SK-N-MC (cell line): ENCODE measurements around the gene TSHZ1.

ENCODE experiments used
- DNase-seq: peaks from one replicate; pipeline ENCODE4 v3.0.0-alpha.2; 2011; ENCODE audit warnings: low read depth, low spot score
- H3K27ac ChIP-seq: fragments of 200-600 bp; sonication (generic); 2 replicates; pipeline ENCODE4 v1.5.1; 2016; ENCODE audit warnings: mixed run types
- H3K36me3 ChIP-seq: fragments of 200-600 bp; sonication (generic); 2 replicates; pipeline ENCODE4 v1.6.1; 2017; ENCODE audit warnings: antibody characterized with exemption, low read length, mixed read lengths; ENCODE audit not compliant: insufficient read depth
- H3K4me3 ChIP-seq: fragments of 200-600 bp; sonication (generic); 2 replicates; pipeline ENCODE4 v1.5.1; 2016
- H3K9ac ChIP-seq: fragments of 200-600 bp; sonication (generic); 2 replicates; pipeline ENCODE4 v1.8.0; 2017; ENCODE audit warnings: mixed run types, mixed read lengths; ENCODE audit not compliant: insufficient read length
- H3K9me3 ChIP-seq: fragments of 200-600 bp; sonication (generic); 2 replicates; pipeline ENCODE4 v1.6.1; 2017; ENCODE audit warnings: low read depth, mild to moderate bottlenecking, antibody characterized with exemption, low read length, moderate library complexity, mixed read lengths
- EZH2 ChIP-seq: fragments of 200-600 bp; sonication (generic); IDR thresholded peaks from one replicate; pipeline ENCODE4 v1.6.1; 2017; ENCODE audit warnings: antibody characterized with exemption
- FOXP2 ChIP-seq: optimal IDR thresholded peaks from 2 replicates; pipeline ENCODE3; 2011; ENCODE audit warnings: mild to moderate bottlenecking, moderate library complexity; ENCODE audit not compliant: insufficient read depth; ENCODE audit errors: extremely low read length, control extremely low read depth
- POLR2AphosphoS5 ChIP-seq: IDR thresholded peaks from 2 replicates; pipeline ENCODE4 v1.6.1; 2012; ENCODE audit warnings: mild to moderate bottlenecking, low read depth, low read length, borderline replicate concordance

TSHZ1 gene

GRCh38 chr18:75244351-75245313, 34.0 kb downstream of the TSHZ1 start:
- no peak for TF ChIP-seq FOXP2
- no peak for TF ChIP-seq EZH2
- TF ChIP-seq POLR2AphosphoS5: no peak
- DNase-seq: no peak
- no peak overlapping the region for H3K9ac ChIP-seq
- H3K36me3 ChIP-seq: no peaks in the 10 kb centered on the region
- H3K27ac ChIP-seq: no peak overlapping the region
- H3K9me3 ChIP-seq: no peaks in the 10 kb centered on the region
- no peak overlapping the region for H3K4me3 ChIP-seq

GRCh38 chr18:75246721-75247610, 36.4 kb downstream of the TSHZ1 start:
- peak overlapping the region; percentile 72 for H3K4me3 ChIP-seq
- H3K27ac ChIP-seq: peak overlapping the region; percentile 79; the same call in 1 of the 2 replicates
- DNase-seq: peak; percentile 1
- H3K9ac ChIP-seq: peak overlapping the region; percentile 64
- H3K9me3 ChIP-seq: no peaks in the 10 kb centered on the region
- H3K36me3 ChIP-seq: no peaks in the 10 kb centered on the region
- TF ChIP-seq FOXP2 (no peak), EZH2 (no peak), POLR2AphosphoS5 (no peak)

- peak; percentile 10 for DNase-seq
- Histone ChIP-seq H3K4me3 (peak overlapping the region; percentile 72), H3K9me3 (no peaks in the 10 kb centered on the region), H3K36me3 (no peaks in the 10 kb centered on the region), H3K27ac (peak overlapping the region; percentile 79), H3K9ac (peak overlapping the region; percentile 64)
- TF ChIP-seq FOXP2 (no peak), EZH2 (no peak), POLR2AphosphoS5 (no peak)
Measured at GRCh38 chr18:75247611-75248421, 37.2 kb downstream of the TSHZ1 start.

- H3K9ac ChIP-seq: no peak overlapping the region
- no peak for DNase-seq
- no peaks in the 10 kb centered on the region for H3K9me3 ChIP-seq
- no peaks in the 10 kb centered on the region for H3K36me3 ChIP-seq
- H3K27ac ChIP-seq: peak overlapping the region; percentile 79
- peak overlapping the region; percentile 72 for H3K4me3 ChIP-seq
- TF ChIP-seq POLR2AphosphoS5 (no peak), EZH2 (no peak), FOXP2 (no peak)
Measured at GRCh38 chr18:75248426-75249174, 38.0 kb downstream of the TSHZ1 start.

GRCh38 chr18:75249175-75249518, 38.5 kb downstream of the TSHZ1 start:
- H3K4me3 ChIP-seq: no peak overlapping the region
- no peaks in the 10 kb centered on the region for H3K9me3 ChIP-seq
- DNase-seq: no peak
- H3K36me3 ChIP-seq: no peaks in the 10 kb centered on the region
- no peak overlapping the region for H3K9ac ChIP-seq
- no peak overlapping the region for H3K27ac ChIP-seq
- TF ChIP-seq POLR2AphosphoS5 (no peak), EZH2 (no peak), FOXP2 (no peak)

GRCh38 chr18:75249672-75250470, 39.3 kb downstream of the TSHZ1 start:
- Histone ChIP-seq H3K27ac (no peak overlapping the region), H3K4me3 (no peak overlapping the region), H3K9me3 (no peaks in the 10 kb centered on the region), H3K36me3 (no peaks in the 10 kb centered on the region), H3K9ac (no peak overlapping the region)
- TF ChIP-seq EZH2 (no peak), POLR2AphosphoS5 (no peak), FOXP2 (no peak)
- no peak for DNase-seq

- TF ChIP-seq POLR2AphosphoS5: no peak
- no peak for TF ChIP-seq FOXP2
- TF ChIP-seq EZH2: no peak
- no peak overlapping the region for H3K4me3 ChIP-seq
- H3K36me3 ChIP-seq: no peaks in the 10 kb centered on the region
- no peak for DNase-seq
- H3K9ac ChIP-seq: no peak overlapping the region
- no peaks in the 10 kb centered on the region for H3K9me3 ChIP-seq
- H3K27ac ChIP-seq: no peak overlapping the region
Measured at GRCh38 chr18:75250471-75250821, 39.8 kb downstream of the TSHZ1 start.
